Suprapubic skin (tissue), 4 donors: Measurements from ENCODE around the gene TIAL1.

Experiments used
- EP300 ChIP-seq: sonication (generic); formaldehyde crosslinking; IDR thresholded peaks from one replicate; pipeline ENCODE4 v1.6.1; 2017; ENCODE audit warnings: antibody characterized with exemption
- POLR2A ChIP-seq, 2 donors: fragments of 450-650 bp; IDR thresholded peaks; one replicate each; pipeline ENCODE4 v1.6.1; 2017; ENCODE audit warnings: antibody characterized with exemption in 2 of 2, mild to moderate bottlenecking in 2 of 2, moderate library complexity in 2 of 2
- POLR2AphosphoS5 ChIP-seq, 3 donors: sonication (generic); formaldehyde crosslinking; IDR thresholded peaks; one replicate each; pipeline ENCODE4 v1.6.1; 2017; ENCODE audit warnings: antibody characterized with exemption in 3 of 3
- TF ChIP-seq, protein P1 (sequence below), 2 donors: fragments of 200-600 bp in 1 of 2; fragments of 450-650 bp in 1 of 2; sonication (generic) in 1 of 2; IDR thresholded peaks; one replicate each; pipeline ENCODE4 v1.5.1; 2016 to 2019; ENCODE audit warnings: antibody characterized with exemption in 2 of 2, mild to moderate bottlenecking in 1 of 2, moderate library complexity in 1 of 2

DNA sequence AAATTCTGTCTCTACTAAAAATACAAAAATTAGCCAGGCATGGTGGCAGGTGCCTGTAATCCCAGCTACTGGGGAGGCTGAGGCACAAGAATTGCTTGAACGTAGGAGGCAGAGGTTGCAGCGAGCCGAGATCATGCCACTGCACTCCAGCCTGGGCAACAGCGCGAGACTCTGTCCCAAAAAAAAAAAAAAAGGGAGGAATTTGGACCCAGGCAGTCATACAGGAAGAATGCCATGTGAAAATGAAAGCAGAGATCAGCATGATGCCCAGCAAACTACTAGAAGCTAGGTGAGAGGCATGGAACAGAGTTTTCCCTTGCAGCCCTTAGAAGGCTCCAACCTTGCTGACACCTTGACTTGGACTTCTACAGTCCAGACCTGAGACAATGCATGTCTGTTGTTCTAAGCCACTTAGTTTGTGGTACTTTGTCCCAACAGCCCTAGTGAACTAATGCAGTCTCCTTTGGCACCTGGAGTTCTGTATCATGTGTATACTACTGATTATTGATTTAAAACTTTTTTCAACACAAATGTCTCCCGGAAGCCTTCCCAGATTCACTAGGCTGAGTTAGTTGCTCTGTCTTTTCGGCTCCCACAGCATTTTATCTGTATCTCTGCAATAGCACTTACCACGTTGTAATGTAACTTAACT, 44.2 kb upstream of the TIAL1 start:
- TF ChIP-seq POLR2A (IDR thresholded peaks at IDR 0.05) (no peak), POLR2AphosphoS5 (IDR thresholded peaks at IDR 0.05) (no peak), EP300 (no peak)
- TF ChIP-seq, protein P1, sequence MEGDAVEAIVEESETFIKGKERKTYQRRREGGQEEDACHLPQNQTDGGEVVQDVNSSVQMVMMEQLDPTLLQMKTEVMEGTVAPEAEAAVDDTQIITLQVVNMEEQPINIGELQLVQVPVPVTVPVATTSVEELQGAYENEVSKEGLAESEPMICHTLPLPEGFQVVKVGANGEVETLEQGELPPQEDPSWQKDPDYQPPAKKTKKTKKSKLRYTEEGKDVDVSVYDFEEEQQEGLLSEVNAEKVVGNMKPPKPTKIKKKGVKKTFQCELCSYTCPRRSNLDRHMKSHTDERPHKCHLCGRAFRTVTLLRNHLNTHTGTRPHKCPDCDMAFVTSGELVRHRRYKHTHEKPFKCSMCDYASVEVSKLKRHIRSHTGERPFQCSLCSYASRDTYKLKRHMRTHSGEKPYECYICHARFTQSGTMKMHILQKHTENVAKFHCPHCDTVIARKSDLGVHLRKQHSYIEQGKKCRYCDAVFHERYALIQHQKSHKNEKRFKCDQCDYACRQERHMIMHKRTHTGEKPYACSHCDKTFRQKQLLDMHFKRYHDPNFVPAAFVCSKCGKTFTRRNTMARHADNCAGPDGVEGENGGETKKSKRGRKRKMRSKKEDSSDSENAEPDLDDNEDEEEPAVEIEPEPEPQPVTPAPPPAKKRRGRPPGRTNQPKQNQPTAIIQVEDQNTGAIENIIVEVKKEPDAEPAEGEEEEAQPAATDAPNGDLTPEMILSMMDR (IDR thresholded peaks at IDR 0.05): no peak
